Measurements from ENCODE around the gene TBCD.

Gene TBCD

DNA sequence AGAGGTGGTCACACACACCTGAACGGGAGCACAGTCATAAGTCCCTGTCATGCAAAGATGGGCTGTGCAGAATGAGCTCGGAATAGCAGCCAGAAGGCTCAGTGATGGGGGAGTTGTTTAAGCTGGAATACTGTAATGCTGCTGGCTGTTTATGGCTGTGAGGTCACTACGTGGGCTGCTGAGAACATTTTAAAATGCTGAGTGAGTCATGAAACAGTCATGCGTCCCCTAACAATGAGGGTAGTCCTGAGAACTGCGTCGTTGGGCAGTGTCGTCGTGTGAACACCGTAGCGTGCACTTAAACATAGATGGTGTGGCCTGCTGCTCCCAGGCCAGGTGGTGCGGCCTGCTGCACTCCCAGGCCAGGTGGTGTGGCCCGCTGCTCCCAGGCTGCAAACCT lies 39.7 kb downstream of the TBCD start:
- no peak for DNase-seq

DNA sequence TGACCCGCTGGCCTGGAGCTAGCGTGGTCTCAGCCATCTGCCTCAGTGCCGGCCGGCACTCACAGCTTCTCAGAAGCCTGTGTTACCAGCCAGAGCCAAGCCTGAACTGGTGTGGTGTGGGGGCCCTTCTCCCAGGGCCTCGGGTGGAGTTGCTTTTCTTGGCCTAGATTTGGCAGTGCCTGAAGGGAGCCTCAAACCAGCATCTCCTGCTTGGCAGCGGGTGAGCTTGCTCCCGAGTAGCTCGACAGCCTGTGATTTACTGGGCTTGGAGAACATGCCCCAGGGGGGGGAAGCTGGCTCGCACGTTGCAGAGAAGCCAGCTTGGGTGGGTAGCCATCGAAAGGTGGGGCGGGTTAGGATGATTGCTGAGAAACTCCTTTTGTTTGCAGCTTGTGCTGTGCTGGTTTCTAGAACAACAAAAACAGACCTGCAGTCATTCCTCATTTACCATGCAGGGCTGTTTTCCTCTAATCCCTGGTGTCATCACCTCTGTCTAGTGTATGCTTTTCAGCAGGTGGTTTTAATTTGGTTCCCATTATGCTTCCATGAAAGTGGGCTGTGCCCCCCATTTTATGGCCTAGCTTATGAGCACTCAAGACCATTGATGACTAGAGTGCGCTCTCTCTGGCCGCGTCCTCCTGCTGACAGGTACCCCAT lies 42.2 kb downstream of the TBCD start:
- no peak for DNase-seq

GRCh38 chr17:82794781-82795482 lies 43.1 kb downstream of the TBCD start:
- DNase-seq = no peak

GRCh38 chr17:82795615-82796014 lies 43.8 kb downstream of the TBCD start:
- no peak for DNase-seq

DNA sequence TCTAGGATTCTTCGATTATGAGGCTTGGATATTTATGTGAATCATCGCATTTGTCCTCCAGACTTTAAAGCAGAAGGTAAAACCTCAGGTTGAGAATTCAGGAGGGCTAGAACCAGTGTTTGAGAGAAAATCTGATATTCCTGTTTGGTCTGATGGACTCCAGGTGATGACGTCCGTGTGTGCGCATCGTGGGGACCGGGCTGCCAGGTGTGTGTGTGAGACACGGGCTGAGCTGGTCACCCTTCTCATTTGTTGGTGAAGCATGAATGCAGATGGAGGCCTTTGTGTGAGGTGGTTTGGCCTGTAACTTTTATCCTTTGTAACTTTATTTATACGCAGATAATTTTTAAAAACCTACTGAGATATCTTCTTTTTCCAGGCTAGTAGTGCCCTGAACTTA lies 45.2 kb downstream of the TBCD start:
- DNase-seq = no peak

DNA sequence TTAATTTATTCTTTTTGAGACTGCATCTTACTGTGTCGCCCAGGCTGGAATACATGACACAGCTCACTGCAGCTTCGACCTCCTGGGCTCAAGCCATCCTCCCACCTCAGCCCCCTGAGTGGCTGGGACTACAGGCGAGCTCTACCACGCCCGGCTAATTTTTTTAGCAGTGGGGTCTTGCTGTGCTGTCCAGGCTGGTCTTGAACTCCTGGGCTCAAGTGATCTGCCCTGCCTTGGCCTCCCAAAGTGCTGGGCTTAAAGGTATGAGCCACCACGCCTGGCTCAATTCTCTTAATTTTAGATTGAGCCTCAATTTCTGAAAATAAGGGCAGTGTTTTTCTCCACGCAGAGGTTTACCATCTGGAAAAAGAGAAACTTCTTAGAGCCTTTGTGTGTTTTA lies 46.9 kb downstream of the TBCD start:
- no peak for DNase-seq

DNA sequence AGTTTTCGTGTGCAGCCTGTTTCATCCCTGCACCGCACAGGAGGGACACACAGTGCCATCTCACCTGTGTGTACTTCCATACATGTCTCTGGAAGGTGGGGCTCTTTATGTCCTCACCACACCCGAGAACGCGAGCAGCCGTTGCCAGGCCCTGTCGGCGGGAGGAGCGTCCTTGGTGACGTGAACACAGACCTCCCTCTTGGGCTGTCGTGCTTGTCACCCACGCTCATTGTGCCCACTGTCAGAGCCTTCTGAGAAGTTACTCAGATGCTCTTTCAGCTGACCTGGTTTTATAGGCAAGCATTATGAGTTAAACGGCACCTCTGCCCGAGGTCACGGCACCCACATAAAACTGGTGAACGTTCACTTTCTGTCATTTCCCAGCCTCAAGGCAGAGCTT lies 47.7 kb downstream of the TBCD start:
- DNase-seq = no peak

DNA sequence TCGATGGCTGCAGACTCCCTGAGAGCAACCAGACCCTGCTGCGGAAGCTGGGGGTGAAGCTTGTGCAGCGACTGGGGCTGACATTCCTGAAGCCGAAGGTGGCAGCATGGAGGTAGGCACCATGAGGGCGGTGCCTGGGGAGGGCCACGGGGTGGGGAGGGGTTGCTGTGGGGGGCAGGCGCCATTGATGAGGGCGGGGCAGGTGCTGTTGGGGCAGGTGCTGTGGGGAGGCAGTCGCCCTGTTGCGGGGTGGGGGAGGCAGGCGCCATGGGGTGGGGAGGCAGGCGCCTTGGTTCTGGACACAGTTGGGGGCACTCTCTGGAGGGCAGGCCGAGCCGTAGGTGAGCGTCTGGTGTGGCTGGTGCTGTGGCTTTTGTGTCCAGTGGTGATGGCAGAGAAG lies 49.0 kb downstream of the TBCD start:
- DNase-seq = no peak

- no peak for DNase-seq
These were observed 49.6 kb downstream of the TBCD start for GRCh38 chr17:82801377-82801970.

DNA sequence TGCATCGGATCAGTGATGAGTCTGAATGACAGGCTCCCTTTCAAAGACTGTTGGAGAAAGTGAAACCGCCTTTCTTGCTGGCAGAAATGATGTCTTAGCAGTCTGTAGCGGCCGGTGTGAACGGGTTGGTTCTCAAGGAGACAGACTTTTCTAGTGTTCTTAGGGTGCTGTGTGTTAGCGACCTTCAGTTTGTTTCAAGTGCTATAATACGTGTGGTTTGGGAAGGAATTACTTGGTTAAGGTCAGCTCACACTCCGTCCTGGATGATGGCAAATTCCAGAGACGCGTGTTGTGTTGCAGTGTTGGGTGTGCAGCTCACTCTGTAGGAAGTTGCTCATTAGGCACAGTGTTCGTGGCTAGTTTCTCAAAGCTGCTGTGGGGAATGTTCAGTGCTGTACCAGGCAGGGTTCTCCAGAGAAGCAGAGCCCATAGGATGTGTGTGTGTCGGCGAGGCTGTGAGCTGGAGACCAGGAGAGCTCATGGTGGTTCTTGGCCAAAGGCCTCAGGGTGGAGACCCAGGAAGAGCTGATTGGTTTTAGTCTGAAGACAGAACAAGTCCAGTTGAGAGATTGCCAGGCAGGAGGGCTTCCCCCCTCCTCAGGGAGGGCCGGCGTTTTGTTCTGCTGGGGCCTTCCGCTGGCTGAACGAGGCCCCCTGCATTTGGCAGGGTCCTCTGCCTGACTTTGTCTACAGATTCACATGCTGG lies 50.4 kb downstream of the TBCD start:
- no peak for DNase-seq

DNA sequence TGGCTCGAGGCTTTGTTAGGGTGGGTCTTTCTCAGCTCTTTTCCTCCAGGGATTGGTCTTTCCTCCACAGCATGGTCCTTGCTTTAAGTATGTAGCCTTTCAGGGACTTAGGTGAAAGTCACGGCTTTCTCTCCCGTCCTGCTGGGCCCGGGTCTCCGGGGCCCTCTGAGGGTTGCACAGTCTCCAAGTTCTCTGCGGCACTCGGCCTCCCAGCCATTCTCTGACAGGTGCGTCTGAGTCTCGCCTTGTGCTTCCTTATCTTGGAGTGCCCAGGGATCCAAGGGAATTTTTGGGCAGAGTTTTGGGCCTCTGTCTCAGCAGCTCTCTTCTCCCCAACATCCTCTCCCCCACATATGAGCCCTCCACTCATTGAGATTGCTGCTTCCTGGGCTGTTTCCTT lies 51.3 kb downstream of the TBCD start:
- DNase-seq = no peak

DNA sequence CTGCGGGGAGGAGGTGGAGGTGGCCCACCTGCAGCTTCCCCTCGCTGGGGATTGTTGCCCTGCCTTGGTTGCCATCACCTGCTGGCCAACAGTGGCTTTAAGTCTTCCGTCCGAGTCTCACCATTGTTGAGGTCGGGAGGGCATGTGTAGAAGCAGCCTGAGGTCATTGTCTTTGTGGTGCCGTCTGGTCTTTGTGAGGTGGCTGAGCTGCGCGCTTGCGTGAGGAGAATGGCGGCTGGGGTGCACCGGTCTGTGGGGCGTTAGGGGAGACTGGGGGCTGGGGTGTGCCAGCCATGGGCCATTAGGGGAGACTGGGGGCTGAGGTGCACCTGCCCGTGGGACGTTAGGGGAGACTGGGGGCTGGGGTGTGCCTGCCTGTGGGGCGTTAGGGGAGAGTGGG lies 51.7 kb downstream of the TBCD start:
- DNase-seq = no peak

- DNase-seq = no peak
These were observed 52.8 kb downstream of the TBCD start for GRCh38 chr17:82804442-82805191.

DNA sequence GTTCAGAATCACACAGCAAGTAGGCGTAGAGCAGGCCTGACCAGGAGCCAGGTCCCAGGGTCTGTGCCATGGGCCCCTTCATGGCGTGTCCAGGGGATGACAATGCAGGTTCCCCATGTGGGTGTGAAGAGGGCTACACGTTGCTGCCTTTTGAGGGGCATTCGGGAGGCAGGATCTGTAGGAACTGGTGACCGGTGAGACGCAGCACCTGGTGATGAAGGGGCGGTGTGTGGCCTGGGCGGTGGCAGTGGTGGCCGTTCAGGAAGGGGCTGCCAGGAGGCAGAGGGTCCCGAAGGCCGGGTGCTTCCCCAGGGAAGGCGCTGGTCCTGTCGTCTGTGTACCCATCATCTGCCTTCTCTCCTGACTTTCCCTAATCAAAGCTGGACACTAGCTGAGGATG lies 53.4 kb downstream of the TBCD start:
- DNase-seq = no peak

GRCh38 chr17:82805823-82806222 lies 54.0 kb downstream of the TBCD start:
- no peak for DNase-seq

- DNase-seq = no peak
These were observed 54.8 kb downstream of the TBCD start for GRCh38 chr17:82806645-82807044.

DNA sequence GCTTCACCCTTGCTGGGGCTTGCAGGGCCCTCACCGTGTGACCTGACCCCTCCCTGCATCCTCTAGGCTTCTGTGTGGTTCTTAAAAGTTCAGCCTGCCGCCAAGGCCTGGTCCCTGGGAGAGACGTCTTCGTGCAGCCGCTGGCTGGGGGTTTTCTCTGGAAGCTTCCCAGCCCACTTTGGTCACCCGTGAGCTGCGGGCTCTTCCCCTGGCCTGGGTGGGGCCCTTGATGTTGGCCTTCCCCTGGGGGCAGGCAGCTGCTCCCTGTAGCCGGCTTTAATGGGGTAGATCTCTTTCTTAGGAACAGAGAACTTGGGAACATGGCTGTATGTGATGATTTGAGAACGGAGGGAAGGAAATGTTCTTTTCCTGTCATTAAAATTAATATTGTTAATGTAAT lies 55.2 kb downstream of the TBCD start:
- DNase-seq = no peak

- DNase-seq = no peak
These were observed 55.7 kb downstream of the TBCD start for GRCh38 chr17:82807562-82807961.

- DNase-seq = no peak
These were observed 56.1 kb downstream of the TBCD start for GRCh38 chr17:82808006-82808405.

- DNase-seq = no peak
These were observed 57.3 kb downstream of the TBCD start for GRCh38 chr17:82808921-82809905.

- no peak for DNase-seq
These were observed 59.0 kb downstream of the TBCD start for GRCh38 chr17:82810644-82811430.

Measured in midbrain (tissue), 1 donor.